PC-3 (cell line): Measurements from ENCODE around the gene BBLN. TPM values are rescaled to one million over a fixed set of nuclear protein-coding genes. Genes with fewer than 3 reads are reported as not detected.

ENCODE experiments used
- total RNA-seq: library from RNA; depleted of rRNA; stranded (reverse); fragments of >200 nt; gene quantifications from 2 replicates; pipeline ENCODE4 v1.2.3, GENCODE V29; 2014; rRNA removed

BBLN gene
- total RNA-seq, 1 experiment from 2014 or later: 158 TPM

Other genes with a start within 250 kb of the BBLN start
- 26.9 and 27.8 TPM in 2 replicates for gene ST6GALNAC4, start 243.2 kb upstream of the BBLN start, total RNA-seq
- gene PIP5KL1, start 229.5 kb upstream of the BBLN start, total RNA-seq: 5.1 and 5.4 TPM in 2 replicates
- gene DPM2, start 222.4 kb upstream of the BBLN start, total RNA-seq: 32.0 and 33.0 TPM in 2 replicates
- 10.8 and 26.1 TPM in 2 replicates for gene EEIG1, start 179.3 kb upstream of the BBLN start, total RNA-seq
- gene NAIF1, start 92.9 kb upstream of the BBLN start, total RNA-seq: 8.4 and 11.1 TPM in 2 replicates
- gene SLC25A25, start 92.0 kb upstream of the BBLN start, total RNA-seq: 25.2 and 37.0 TPM in 2 replicates
- 250 and 258 TPM in 2 replicates for gene PTGES2, start 32.5 kb upstream of the BBLN start, total RNA-seq
- gene LCN2, start 10.8 kb upstream of the BBLN start, total RNA-seq: 153 and 154 TPM in 2 replicates
- 46.1 and 67.7 TPM in 2 replicates for gene CIZ1, start 31.3 kb downstream of the BBLN start, total RNA-seq
- 24.1 and 36.4 TPM in 2 replicates for gene DNM1, start 43.1 kb downstream of the BBLN start, total RNA-seq
- 60.5 and 86.1 TPM in 2 replicates for gene GOLGA2, start 115.7 kb downstream of the BBLN start, total RNA-seq
- gene SWI5, start 116.0 kb downstream of the BBLN start, total RNA-seq: 63.1 and 66.8 TPM in 2 replicates
- gene TRUB2, start 162.2 kb downstream of the BBLN start, total RNA-seq: 24.9 and 32.2 TPM in 2 replicates
- 28.1 and 31.3 TPM in 2 replicates for gene COQ4, start 162.6 kb downstream of the BBLN start, total RNA-seq
- gene SLC27A4, start 180.3 kb downstream of the BBLN start, total RNA-seq: 39.1 and 41.1 TPM in 2 replicates
- gene URM1, start 211.1 kb downstream of the BBLN start, total RNA-seq: 29.1 and 35.7 TPM in 2 replicates